Activated naive CD8-positive, alpha-beta T cell treated with anti-CD3 and anti-CD28 coated beads, Interleukin-2, amount 10 ng/mL, durations not matched to agents 7 days and 5 days (primary cell): ENCODE measurements around the gene EFHD1. TPM values are rescaled to one million over a fixed set of nuclear protein-coding genes. Genes with fewer than 3 reads are reported as not detected.
"Not testable (repeated sequence)": the region's sequence is repeated elsewhere in the genome, so short reads cannot be mapped to it uniquely, and the experiment has no call there.

Source experiments
- ATAC-seq: fragments of 150-1000 bp; cut with Tn5 transposase; one replicate; pipeline ENCODE4 v1.10.0; 2021; ENCODE audit warnings: low read depth, moderate library complexity
- POLR2A ChIA-PET: fragments of 350-600 bp; sonication (Branson Sonifier 250); formaldehyde crosslinking; loops from one replicate; lab custom pipeline; 2021; ENCODE audit warnings: antibody characterized with exemption; lab: Charles Lee
- DNase-seq: peaks from one replicate; pipeline ENCODE4 v3.0.0; 2021
- H3K27ac Mint-ChIP-seq: one replicate; pipeline ENCODE4 v1.8.0; 2022; ENCODE audit warnings: mild to moderate bottlenecking, mixed read lengths
- H3K27me3 Mint-ChIP-seq: one replicate; pipeline ENCODE4 v1.8.0; 2022; ENCODE audit warnings: mild to moderate bottlenecking, moderate library complexity, mixed read lengths
- H3K36me3 Mint-ChIP-seq: one replicate; pipeline ENCODE4 v1.8.0; 2021; ENCODE audit warnings: mild to moderate bottlenecking, mixed read lengths
- H3K4me1 Mint-ChIP-seq: one replicate; pipeline ENCODE4 v1.8.0; 2021; ENCODE audit warnings: mixed read lengths
- H3K4me3 Mint-ChIP-seq: one replicate; pipeline ENCODE4 v1.8.0; 2022; ENCODE audit warnings: mild to moderate bottlenecking, moderate library complexity, mixed read lengths
- H3K9me3 Mint-ChIP-seq: one replicate; pipeline ENCODE4 v1.8.0; 2021; ENCODE audit warnings: mixed read lengths
- total RNA-seq, 2 experiments: library from RNA; stranded (reverse); gene quantifications; one replicate each; pipeline ENCODE4 v1.2.3, GENCODE V29; 2021

Gene EFHD1
- total RNA-seq, 2 experiments from 2014 or later = 7.6 to 8.8 TPM

DNA sequence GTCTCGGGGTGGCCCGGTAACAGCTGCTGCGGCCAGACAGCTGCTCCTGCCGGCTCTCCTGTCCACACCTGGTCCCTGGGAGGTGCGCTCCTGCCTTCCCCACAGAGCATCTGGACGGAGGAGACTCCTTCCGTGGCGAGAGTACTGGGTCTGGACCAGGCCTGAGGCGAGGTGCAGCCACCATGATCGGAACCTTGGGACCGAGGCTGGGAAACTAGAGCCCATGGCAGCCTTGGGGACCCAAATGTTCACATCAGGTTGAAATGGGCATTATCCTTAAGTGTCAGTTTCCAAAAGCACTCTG lies 64.4 kb downstream of the EFHD1 start:
- Mint-ChIP-seq H3K36me3 (peaks cover 15% of the 10 kb centered on the region), H3K4me3 (peak overlapping the region; percentile 92), H3K27me3 (no peaks in the 10 kb centered on the region), H3K27ac (peak overlapping the region; percentile 84), H3K9me3 (peaks cover 2% of the 10 kb centered on the region), H3K4me1 (peaks cover 27% of the 10 kb centered on the region)
- DNase-seq = no peak
- ATAC-seq = no peak
- POLR2A ChIA-PET = interaction anchor here (1.0 to 1.1 kb wide), 2 partner anchors 23 to 363 kb away, joined by 4 read pairs; no protein-coding TSS in a partner anchor

DNA sequence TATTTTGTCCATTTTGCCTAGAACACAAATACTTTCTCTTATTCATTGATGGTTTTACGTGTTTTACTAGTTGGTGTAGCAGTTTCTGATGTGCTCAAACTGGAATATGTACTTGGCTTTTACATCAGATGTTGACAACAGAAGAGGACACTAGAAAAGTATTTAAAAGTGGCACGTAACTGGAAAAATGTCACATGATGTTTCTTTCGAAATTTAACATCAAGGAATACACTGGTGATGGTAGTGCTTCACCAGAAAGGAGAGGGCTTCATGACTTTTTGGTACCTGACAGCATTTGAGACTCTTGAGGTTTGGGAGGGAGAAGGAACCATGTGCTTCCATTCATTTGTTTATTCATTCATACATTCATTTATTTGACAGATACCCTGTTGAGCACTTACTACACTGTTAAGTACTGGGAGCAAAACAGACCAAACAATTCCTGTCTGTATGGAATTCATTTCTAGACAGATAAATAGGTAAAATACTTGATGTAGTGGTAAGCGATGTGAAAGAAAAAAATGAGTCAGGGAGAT lies 65.2 kb downstream of the EFHD1 start:
- H3K4me3 Mint-ChIP-seq = peak overlapping the region; percentile 92
- peaks cover 19% of the 10 kb centered on the region for H3K36me3 Mint-ChIP-seq
- POLR2A ChIA-PET = interaction anchor here (1.0 to 1.1 kb wide), 2 partner anchors 22 to 362 kb away, joined by 4 read pairs; no protein-coding TSS in a partner anchor
- H3K27me3 Mint-ChIP-seq = no peaks in the 10 kb centered on the region
- peaks cover 2% of the 10 kb centered on the region for H3K9me3 Mint-ChIP-seq
- H3K27ac Mint-ChIP-seq = peak overlapping the region; percentile 32
- H3K4me1 Mint-ChIP-seq = peaks cover 29% of the 10 kb centered on the region
- ATAC-seq (no peak), DNase-seq (no peak)

DNA sequence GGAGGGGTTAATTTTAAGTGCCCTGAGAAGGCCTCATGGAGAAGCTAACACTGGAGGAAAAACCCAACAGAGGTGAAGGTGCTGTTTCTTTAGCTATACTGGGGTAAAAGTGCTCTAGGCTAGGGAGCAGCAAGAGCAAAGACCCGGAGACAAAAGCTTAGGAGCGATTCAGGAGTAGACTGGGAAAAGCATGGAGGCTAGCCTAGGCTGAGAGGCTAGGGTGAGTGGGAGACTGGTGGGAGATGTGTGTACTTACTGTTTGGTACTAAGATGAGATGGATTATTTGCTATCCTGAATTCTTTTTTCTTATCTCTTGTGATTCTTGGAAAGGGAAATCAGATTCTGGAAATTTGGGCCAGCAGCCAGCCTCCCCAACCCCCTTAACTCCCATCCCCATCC lies 65.7 kb downstream of the EFHD1 start:
- H3K4me1 Mint-ChIP-seq = peaks cover 29% of the 10 kb centered on the region
- peak overlapping the region; percentile 32 for H3K27ac Mint-ChIP-seq
- peak overlapping the region; percentile 92 for H3K4me3 Mint-ChIP-seq
- H3K36me3 Mint-ChIP-seq = peaks cover 24% of the 10 kb centered on the region
- no peak for DNase-seq
- H3K27me3 Mint-ChIP-seq = no peaks in the 10 kb centered on the region
- no peak for ATAC-seq
- H3K9me3 Mint-ChIP-seq = peaks cover 2% of the 10 kb centered on the region
- POLR2A ChIA-PET = no interaction called here

DNA sequence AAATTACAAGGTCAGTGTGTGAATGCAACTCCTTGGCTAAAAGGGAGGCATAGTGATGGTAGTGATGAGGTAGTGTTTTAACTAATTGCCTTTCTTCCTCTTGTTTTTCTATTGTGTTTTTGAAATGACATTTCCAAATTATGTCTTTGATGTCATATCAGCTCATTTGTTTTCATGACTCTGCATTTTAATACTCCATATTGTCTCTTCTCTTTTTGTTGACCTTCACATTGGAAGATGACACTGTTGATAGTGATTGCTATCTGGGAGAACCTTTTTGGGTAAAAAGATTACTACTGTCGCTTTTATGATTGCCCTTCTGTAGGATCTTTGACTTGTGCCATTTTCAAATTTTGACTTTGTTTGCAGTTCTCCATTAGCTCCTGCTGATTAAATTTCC lies 66.8 kb downstream of the EFHD1 start:
- peak overlapping the region; percentile 6 for H3K4me3 Mint-ChIP-seq
- DNase-seq = no peak
- ATAC-seq = no peak
- peaks cover 29% of the 10 kb centered on the region for H3K4me1 Mint-ChIP-seq
- no peaks in the 10 kb centered on the region for H3K27me3 Mint-ChIP-seq
- POLR2A ChIA-PET = interaction anchor here (1.2 kb wide), 1 partner anchor 361 kb away, joined by 7 read pairs; no protein-coding TSS in a partner anchor
- H3K9me3 Mint-ChIP-seq = no peaks in the 10 kb centered on the region
- H3K27ac Mint-ChIP-seq = no peak overlapping the region
- H3K36me3 Mint-ChIP-seq = peaks cover 31% of the 10 kb centered on the region

DNA sequence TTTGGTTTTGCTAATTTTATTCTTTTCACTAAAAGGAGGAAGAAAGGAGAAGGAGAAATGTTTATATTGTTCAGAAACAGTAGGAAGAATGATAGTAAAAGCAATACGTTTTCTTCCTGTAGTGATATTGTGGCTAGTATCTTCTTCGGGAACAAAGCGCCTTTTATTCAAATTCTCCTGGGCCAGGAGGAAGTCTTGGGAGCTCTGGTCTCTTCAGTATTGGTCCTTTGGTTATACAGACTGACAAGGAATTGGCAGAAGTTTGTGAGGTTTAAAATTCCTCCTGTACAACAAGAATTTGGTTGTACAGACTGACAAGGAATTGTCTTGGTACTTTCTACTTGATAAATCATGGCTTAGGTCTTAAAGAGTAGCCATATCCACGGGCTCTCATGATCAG lies 73.7 kb downstream of the EFHD1 start:
- Mint-ChIP-seq H3K9me3 (no peaks in the 10 kb centered on the region), H3K4me1 (peaks cover 4% of the 10 kb centered on the region), H3K36me3 (peaks cover 40% of the 10 kb centered on the region), H3K27ac (no peak overlapping the region), H3K27me3 (no peaks in the 10 kb centered on the region), H3K4me3 (no peak overlapping the region)
- no peak for DNase-seq
- POLR2A ChIA-PET = no interaction called here
- ATAC-seq = no peak

DNA sequence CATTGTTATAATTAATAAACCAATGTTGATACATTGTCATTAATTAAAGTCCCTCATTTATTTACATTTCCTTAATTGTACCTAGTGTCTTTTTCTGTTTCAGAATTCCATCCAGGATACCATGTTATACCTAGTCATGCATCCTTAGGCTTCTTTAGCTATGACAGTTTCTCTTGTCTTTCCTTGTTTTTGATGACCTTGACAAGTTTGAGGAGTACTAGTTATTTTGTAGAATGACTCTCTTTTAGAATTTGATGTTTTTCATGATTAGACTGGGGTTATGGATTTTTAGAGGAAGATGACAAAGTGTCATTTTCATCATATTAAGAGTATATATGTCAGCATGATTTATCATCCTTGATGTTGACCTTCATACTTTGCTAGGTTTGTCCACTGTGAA lies 80.1 kb downstream of the EFHD1 start:
- Mint-ChIP-seq H3K27ac (no peak overlapping the region), H3K4me1 (peaks cover 5% of the 10 kb centered on the region)
- POLR2A ChIA-PET = no interaction called here

DNA sequence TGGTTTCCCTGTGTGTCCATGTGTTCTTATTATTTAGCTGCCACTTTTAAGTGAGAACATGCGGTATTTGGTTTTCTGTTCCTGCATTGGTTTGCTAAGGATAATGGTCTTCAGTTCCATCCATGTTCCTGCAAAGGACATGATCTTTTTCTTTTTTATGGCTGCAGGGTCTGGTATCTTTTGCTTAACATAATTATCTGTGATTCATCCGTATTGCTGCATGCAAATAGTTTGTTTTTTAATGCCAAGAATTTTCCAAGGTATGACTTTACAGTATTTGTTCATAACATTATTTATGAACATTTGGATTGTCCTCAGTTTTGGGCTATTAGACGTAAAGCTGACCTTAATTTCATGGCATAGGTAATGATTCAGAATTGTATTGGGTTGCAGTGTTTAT lies 81.6 kb downstream of the EFHD1 start:
- Mint-ChIP-seq H3K27ac (no peak overlapping the region), H3K27me3 (no peaks in the 10 kb centered on the region), H3K4me1 (peaks cover 15% of the 10 kb centered on the region), H3K4me3 (no peak overlapping the region), H3K9me3 (peaks cover 1% of the 10 kb centered on the region), H3K36me3 (peaks cover 58% of the 10 kb centered on the region)
- DNase-seq = no peak
- POLR2A ChIA-PET = no interaction called here
- no peak for ATAC-seq

More for the DNA sequence above, 80.1 kb downstream of the EFHD1 start:
- H3K36me3 Mint-ChIP-seq = peaks cover 46% of the 10 kb centered on the region
- H3K4me3 Mint-ChIP-seq = no peak overlapping the region
- H3K27me3 Mint-ChIP-seq = no peaks in the 10 kb centered on the region
- DNase-seq = no peak
- ATAC-seq = no peak
- H3K9me3 Mint-ChIP-seq = peaks cover 1% of the 10 kb centered on the region

DNA sequence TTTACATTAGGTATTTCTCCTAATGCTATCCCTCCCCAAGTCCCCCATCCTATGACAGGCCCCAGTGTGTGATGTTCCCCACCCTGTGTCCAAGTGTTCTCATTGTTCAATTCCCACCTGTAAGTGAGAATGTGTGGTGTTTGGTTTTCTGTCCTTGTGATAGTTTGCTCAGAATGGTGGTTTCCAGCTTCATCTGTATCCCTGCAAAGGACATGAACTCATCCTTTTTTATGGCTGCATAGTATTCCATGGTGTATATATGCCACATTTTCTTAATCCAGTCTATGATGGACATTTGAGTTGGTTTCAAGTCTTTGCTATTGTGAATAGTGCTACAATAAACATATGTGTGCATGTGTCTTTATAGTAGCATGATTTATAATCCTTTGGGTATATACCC lies 86.7 kb downstream of the EFHD1 start:
- H3K27me3 Mint-ChIP-seq, H3K9me3 Mint-ChIP-seq, H3K27ac Mint-ChIP-seq, ATAC-seq, DNase-seq, H3K4me3 Mint-ChIP-seq: not testable (repeated sequence)
- H3K4me1 Mint-ChIP-seq = peaks cover 37% of the 10 kb centered on the region
- H3K36me3 Mint-ChIP-seq = peaks cover 55% of the 10 kb centered on the region
- POLR2A ChIA-PET = interaction anchor here (1.8 kb wide), 1 partner anchor 22 kb away, joined by 4 read pairs; no protein-coding TSS in a partner anchor

DNA sequence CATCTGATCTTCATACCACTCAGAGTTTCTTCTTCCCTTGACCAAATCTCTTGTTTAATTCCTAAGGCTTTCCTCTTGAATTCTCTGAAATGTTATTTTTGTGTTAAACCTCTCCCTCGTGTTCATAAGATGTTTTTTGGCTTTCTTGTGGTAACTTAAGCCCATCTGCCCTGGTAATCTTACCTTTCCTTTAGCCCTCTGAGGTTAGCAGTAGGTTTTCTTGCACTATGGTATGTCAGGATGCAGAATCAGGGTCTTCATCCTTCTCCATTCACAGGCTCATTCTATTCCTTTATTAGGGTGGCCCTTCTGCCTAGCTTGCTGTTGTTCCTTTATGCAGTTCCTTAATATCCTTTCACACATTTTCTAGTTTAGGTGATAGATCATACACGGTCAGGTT lies 87.9 kb downstream of the EFHD1 start:
- Mint-ChIP-seq H3K4me1 (peaks cover 38% of the 10 kb centered on the region), H3K27ac (peak overlapping the region; percentile 78)
- ATAC-seq = peak; percentile 58

DNA sequence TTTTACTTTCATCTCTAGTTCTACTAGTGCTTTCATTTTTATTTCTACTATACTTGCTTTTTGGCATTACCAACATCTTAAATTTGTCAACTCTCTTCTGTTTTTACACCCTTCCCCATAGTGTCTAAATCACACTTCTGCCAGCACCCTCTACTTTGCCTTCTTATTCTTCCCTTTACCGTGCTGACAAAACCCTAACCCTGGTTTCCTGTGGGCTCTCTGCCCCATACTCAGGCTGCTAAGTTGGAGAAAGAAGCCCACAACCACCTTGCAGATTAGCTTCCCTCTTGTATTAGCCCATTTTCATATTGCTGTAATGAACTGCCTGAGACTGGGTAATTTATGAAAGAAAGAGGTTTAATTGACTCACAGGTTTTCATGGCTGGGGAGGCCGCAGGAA lies 88.5 kb downstream of the EFHD1 start:
- H3K4me1 Mint-ChIP-seq = peaks cover 41% of the 10 kb centered on the region
- ATAC-seq (peak; percentile 72), DNase-seq (no peak)
- peaks cover 50% of the 10 kb centered on the region for H3K36me3 Mint-ChIP-seq
- H3K27ac Mint-ChIP-seq = peak overlapping the region; percentile 78
- H3K9me3 Mint-ChIP-seq = peaks cover 1% of the 10 kb centered on the region
- H3K27me3 Mint-ChIP-seq = no peaks in the 10 kb centered on the region
- peak overlapping the region; percentile 63 for H3K4me3 Mint-ChIP-seq
- POLR2A ChIA-PET = interaction anchor here (1.5 to 1.8 kb wide), 2 partner anchors 24 to 339 kb away, joined by 3 to 4 read pairs; no protein-coding TSS in a partner anchor

More for the DNA sequence above, 87.9 kb downstream of the EFHD1 start:
- peaks cover 1% of the 10 kb centered on the region for H3K9me3 Mint-ChIP-seq
- no peaks in the 10 kb centered on the region for H3K27me3 Mint-ChIP-seq
- POLR2A ChIA-PET = interaction anchor here (1.5 to 1.8 kb wide), 2 partner anchors 23 to 339 kb away, joined by 3 to 4 read pairs; no protein-coding TSS in a partner anchor
- peaks cover 53% of the 10 kb centered on the region for H3K36me3 Mint-ChIP-seq
- DNase-seq = no peak
- H3K4me3 Mint-ChIP-seq = peak overlapping the region; percentile 63

DNA sequence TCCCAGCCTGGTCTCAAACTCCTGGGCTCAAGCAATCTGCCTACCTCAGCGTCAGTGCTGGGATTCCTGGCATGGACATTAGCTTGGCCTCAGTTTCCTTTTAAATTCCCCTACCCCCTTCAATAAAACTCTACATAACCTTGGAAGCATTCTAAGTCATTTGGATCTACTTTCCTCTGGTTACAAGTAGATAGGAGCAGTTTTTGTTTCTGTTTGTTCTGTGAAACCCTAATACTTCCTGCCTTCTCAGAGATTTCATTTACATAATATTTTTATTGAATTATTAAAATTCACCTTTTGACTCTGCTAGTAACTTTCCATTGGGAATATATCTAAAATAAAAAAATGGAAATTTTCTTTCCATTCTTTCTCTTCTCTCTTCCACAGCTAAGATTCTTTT lies 89.6 kb downstream of the EFHD1 start:
- H3K27me3 Mint-ChIP-seq = no peaks in the 10 kb centered on the region
- no peak for ATAC-seq
- no peak for DNase-seq
- peaks cover 51% of the 10 kb centered on the region for H3K36me3 Mint-ChIP-seq
- peaks cover 47% of the 10 kb centered on the region for H3K4me1 Mint-ChIP-seq
- H3K9me3 Mint-ChIP-seq = no peaks in the 10 kb centered on the region
- POLR2A ChIA-PET = no interaction called here
- no peak overlapping the region for H3K4me3 Mint-ChIP-seq
- H3K27ac Mint-ChIP-seq = peak overlapping the region; percentile 62

DNA sequence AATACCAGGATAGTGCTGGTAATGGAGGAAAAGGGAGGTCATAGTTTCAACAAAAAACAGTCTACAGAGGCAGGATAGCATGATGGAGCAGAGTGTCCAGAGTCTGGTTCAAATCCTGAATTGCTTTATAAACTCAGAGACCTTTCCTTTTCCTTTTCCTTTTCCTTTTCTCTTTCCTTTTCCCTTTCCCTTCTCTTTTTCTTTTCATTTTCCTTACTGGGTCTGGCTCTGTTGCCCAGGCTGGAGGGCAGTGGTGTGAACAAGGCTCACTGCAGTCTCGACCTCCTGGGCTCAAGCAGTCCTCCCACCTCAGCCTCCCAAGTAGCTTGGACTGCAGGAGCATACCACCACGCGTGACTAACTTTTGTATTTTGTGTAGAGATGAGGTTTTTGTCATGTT lies 95.4 kb downstream of the EFHD1 start:
- DNase-seq = no peak
- H3K36me3 Mint-ChIP-seq = peaks cover 33% of the 10 kb centered on the region
- no peak overlapping the region for H3K4me3 Mint-ChIP-seq
- no peaks in the 10 kb centered on the region for H3K27me3 Mint-ChIP-seq
- POLR2A ChIA-PET = no interaction called here
- no peaks in the 10 kb centered on the region for H3K9me3 Mint-ChIP-seq
- peaks cover 23% of the 10 kb centered on the region for H3K4me1 Mint-ChIP-seq
- no peak overlapping the region for H3K27ac Mint-ChIP-seq
- no peak for ATAC-seq

DNA sequence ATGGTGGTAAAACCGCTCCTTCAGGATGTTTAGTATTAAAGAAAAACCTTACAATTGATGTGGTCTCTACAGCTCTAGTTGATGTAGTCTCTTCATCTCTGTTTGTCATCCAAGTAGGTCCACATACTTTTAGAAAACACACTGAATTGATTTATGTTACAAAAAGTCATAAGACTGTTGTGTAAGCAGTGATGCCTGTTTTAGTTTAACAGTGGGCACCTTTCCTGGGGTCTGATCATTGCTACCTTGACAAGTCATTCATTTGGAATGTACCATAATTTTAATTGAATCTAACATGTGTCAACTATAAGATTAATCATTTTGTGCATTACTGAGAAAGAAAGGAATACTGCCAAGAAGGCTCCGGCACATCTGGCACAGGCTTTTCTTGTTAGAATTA lies 98.1 kb downstream of the EFHD1 start:
- Mint-ChIP-seq H3K4me3 (no peak overlapping the region), H3K27me3 (no peaks in the 10 kb centered on the region), H3K4me1 (peaks cover 22% of the 10 kb centered on the region), H3K36me3 (peaks cover 23% of the 10 kb centered on the region), H3K27ac (no peak overlapping the region), H3K9me3 (no peaks in the 10 kb centered on the region)
- DNase-seq (no peak), ATAC-seq (no peak)
- POLR2A ChIA-PET = no interaction called here
